NCI-H446 treated with DMSO at 0.1 percent for 48 hours (cell line): ENCODE data around the gene ROM1.
"Not testable (repeated sequence)": the region's sequence is repeated elsewhere in the genome, so short reads cannot be mapped to it uniquely, and the experiment has no call there.

Source experiments
- DNase-seq: peaks from one replicate; lab custom pipeline; 2025; lab: John Stamatoyannopoulos, UW

The ROM1 gene

DNA sequence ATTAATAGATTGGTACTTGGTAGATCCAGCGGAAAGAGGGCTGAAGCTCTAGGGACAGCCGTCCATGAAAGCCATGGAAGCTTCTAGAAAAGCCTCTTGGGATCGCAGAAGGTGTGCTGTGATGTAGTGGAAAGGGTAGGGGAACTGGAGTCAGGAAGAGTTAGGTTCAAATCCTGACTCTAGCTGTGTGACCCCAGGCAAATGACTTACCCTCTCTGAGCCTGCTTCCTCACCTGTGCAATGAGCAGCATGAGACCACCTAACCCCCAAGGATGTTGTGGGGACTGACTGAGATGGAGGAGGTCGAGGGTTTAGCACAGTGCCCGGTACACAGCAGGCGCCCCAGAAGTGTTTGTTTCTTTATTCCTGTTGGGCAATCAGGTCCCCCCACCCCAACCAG lies 2.7 kb upstream of the ROM1 start:
- DNase-seq = no peak

- no peak for DNase-seq
Measured at GRCh38 chr11:62610814-62611704, 2.0 kb upstream of the ROM1 start.

DNA sequence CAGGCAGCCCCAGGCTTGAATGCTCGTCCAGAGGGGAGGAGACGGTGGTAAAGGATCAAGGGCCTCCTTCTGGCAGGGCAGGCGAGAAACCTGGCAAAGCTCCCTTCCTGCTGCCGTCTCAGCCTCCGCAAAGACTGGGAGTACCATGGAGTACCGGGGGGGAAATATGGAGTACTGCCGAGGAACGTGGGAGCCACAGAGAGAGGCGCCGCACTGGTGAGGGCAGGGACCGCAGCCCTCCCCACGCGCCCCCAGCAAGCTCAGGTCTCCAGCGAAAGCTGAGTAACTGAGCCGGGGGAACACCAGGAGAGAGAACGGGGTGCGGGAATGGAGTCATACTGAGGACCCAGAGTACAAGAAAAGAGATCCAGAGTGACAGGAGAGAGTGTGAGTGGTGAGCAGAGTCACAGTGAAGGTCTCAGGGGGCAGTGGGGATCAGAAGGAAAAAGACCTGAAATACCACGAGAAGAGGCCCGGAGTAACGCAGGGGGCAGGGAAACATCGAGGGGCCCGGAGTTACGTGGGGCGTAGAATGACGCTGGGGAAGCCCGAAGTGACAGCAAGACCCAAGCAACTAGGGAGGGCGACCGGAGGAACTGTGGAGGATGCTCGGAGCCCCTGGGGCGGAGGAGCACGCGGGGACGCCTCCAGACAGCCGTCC lies 1.2 kb upstream of the ROM1 start:
- peak; percentile 15 for DNase-seq

GRCh38 chr11:62613291-62613778 lies 278 bp downstream of the ROM1 start:
- DNase-seq = no peak

GRCh38 chr11:62614275-62614674 lies 1.2 kb downstream of the ROM1 start:
- no peak for DNase-seq

DNA sequence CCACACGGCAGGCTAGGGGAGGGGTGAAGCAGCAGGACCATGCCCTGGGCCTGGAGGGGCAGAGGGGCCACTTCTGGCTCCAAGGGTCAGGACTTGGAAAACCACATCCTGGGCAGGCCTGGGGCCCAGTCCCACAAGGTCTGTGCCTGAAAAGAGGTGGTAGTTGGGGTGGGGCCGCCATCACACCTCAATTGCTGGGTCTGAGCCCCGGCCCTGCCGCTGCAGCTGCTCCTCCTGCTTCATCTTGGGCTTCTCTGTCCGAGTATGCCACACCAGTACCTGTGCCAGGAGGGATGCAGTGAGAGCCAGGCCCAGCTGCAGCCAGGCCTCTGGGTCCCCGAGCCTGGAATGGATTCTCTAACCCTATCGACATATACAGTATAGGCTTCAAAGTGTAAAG lies 2.5 kb downstream of the ROM1 start:
- DNase-seq = no peak

- not testable (repeated sequence) for DNase-seq
Measured at GRCh38 chr11:62616957-62617356, 3.9 kb downstream of the ROM1 start.

GRCh38 chr11:62621027-62621566 lies 8.0 kb downstream of the ROM1 start:
- no peak for DNase-seq

GRCh38 chr11:62621567-62622470 lies 8.8 kb downstream of the ROM1 start, which contains the start of gene B3GAT3:
Gene B3GAT3 (minus strand): TSS chr11:62621986. CDS start chr11:62621947, 39 bp downstream.
- peak; percentile 97 for DNase-seq

DNA sequence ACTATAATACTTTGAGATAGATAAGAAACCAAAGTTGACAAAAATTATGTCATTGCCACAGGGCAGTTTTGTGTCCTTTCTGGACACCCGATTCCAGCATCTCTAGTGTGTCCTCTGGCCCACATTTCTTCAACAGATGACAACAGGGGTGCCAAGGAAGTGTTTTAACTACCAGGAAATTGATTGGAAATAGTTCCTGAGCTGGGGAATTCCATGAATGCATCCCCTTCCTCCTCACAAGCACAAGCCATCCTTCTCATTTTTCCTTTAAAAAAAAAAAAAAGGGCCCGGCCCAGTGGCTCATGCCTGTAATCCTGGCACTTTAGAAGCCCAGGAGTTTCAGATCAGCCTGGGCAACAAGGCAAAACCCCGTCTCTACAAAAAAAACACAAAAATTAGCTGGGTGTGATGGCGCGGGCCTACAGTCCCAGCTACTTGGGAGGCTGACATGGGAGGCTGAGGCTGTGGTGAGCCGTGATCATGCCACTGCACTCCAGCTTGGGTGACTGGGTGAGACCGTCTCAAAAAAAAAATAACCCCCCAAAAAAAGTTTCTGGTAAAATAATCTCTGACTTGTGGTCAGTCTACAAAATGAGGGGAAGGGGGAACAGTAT lies 9.5 kb downstream of the ROM1 start:
- no peak for DNase-seq

- no peak for DNase-seq
Measured at GRCh38 chr11:62627713-62628112, 14.7 kb downstream of the ROM1 start.

DNA sequence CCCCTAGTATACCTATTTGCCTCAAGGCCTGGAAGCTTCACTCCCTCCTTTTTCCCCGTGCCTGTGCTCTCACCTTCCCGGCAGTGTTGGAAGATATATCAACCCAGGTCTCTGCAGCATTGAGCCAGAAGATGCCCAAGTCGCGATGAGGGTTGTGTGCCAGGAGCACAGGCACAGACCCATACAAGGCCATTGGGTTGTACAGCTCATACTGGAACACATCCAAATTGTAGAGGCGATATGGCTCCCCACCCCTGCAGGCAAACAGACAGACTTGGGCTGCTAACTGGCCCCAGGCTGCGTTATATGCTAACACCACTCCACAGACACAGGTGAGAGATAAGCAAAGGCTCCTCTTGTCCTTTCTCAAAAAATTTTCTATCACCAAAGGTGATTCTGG lies 19.4 kb downstream of the ROM1 start:
- no peak for DNase-seq

DNA sequence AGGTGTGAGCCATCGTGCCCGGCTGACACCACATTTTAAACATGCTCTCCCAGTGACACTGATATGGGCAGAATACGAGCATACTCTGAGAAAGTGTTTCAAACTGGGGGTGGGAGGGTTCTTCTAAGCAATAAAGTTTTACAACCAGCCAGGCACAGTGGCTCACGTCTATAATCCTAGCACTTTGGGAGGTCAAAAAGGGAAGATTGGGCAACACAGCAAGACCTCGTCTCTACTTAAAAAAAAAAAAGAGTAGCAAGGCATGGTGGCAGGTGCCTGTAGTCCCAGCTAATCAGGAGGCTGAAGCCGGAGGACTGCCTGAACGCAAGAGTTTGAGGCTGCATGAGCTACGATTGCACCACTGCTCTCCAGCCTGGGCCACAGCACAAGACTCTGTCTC lies 31.2 kb downstream of the ROM1 start:
- DNase-seq = no peak

DNA sequence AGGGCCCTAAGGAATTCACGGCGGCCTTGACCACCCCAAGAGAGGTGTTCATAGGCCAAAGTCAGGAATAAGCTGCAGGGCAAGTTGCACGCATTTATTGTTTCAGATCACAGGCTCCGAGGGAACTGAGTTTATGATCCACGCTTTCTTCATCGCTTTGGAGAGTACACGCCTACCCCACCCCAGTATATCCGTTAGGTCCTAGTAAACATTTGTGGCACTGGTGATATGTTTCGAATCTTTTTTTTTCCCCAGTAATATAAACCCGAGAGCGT lies 32.6 kb downstream of the ROM1 start:
- no peak for DNase-seq

DNA sequence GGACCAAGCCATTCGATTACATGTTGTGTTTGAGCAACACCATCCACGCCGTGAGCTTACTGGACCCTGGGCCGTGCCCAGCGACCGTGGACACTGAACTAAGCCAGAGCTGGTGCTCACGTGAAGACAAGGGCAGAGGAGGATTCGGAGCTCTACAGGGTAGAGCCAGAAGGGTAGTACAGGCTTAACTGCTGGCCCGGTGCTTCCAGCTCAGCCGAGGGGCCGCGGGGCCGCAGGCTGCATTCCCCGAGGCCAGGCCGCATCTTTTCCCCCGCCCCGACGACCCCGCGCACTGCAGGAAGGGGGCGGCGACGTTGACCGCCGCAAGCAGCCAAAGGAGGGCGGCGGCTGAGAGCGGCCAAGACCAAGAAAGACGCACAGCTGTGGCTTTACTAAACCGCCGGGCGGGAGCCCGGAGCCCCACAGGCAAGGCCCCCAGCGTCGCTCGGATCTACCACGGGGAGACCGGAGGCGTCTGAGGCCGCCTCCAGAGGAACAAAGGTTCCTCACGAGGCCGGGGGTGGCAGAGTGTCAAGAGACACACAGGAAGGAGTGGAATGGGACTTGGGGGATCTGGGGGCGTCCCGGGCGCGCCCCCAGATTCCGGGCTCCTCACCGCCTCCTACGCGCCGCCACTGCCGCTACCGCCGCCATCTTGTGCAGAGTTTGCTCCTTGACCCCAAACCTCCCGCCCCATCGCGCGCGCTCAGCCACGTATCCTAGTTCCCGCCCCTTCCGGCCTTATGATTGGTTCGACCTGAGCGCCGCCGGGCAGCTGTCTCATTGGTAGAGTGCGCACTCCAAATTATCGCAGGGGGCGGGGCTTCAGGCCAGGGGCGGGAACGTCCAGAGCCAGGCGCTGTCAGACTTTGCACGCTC lies 33.1 kb downstream of the ROM1 start, which contains the start of gene GANAB:
Gene GANAB, minus strand, starts transcription at position 668 of the 879 bp plus-strand sequence. Its CDS starts 14 bp downstream, at position 654.
- DNase-seq = peak; percentile 94

GRCh38 chr11:62646825-62647608 lies 34.0 kb downstream of the ROM1 start:
- DNase-seq = no peak

GRCh38 chr11:62647609-62648005 lies 34.5 kb downstream of the ROM1 start:
- DNase-seq = no peak

DNA sequence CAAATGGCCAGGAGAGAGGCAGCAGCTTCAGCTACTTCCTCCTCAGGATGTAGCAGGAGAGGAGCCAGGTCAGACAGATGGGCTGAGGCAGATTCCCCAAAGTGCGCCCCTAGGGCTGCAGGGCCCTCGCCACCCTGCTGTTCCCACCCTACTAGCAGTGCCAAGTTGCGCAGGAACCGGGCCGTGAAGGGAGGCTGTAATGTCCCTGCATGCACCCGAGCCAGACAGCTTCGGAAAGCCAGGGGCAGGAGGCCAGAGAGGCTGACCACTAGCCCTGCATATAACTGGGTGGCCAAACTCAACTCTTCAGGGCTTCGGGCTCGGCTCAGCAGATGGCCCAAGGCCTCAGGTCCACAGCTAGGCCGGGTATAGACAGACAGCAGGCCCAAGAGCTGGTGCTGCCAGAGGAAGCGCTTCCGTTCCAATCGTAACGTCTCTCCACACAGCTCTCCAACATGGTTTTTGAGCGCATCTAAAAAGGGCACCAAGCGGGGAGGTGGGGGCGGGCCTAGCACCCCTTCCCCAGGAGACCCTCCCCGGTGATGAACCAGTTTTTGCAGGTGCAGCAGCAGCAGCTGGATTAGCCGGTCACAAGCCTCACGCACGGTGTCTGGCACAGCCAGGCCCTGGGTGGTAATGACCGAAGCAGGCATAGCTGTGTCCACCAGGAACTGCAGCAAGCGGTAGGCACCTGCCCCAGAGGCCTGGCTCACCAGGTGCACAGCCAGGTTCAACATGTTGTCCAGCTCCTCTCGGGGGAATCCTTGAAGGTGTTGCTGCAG lies 35.3 kb downstream of the ROM1 start:
- no peak for DNase-seq

DNA sequence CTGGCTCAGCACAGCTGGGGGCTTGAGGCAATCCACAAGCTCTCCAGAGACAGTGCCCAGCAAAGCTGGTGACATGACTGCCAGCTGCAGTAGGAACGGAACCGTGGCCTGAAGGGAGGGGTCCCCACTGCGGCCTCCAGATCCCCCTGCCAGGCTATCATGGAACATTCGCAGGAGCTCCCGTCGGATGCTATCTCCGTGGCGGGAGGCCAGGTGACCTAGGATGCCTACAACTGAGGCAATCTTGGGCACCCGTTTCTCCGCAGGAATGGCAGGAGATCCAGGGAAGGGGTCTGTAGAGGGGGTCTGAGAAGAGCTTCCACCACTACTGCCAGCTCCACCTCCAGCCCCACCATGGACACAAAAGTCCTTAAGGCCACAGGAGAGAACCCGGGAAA lies 35.9 kb downstream of the ROM1 start:
- DNase-seq = no peak
